Cortex of kidney (tissue), 1 donor: ENCODE measurements around the gene DPP6.
"Not testable (repeated sequence)": the region's sequence is repeated elsewhere in the genome, so short reads cannot be mapped to it uniquely, and the experiment has no call there.

Experiments
- DNase-seq: peaks from one replicate; lab custom pipeline; 2025; lab: John Stamatoyannopoulos, UW

DPP6 gene

DNA sequence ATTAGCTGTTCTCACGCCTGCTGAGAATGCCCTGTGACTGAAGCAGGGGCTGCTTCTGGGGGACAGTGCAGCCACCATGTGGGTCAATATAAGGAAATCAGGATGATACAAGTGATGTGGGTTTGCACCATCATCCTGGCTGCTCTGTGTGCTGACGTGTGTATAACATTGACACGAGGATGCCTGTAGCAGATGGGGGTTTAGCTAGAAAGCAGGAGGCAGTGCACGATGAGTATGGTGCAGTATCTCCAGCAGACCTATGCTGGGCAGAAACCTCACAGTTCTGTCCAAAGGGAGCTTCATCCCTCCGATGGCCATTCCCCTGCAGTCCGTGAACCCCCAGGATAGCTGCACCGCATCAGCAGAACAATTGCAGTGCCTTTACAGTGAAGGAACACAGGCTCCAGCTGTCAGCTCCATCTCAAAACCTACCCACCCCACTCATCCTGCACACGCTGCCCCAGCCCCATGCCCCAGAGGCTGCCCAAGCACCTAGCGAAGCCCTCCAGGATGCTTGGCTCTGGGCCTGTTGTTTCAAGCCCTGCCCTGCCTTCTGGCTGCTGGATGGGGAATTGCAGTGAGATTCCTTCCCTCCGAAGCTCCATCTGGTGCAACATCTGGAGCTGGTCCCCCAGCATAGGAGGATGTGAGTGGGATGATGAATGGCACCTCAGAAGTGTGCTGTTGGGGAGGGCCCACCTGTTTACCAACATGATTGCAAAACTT lies 96.8 kb downstream of the DPP6 start:
- DNase-seq: not testable (repeated sequence)

- DNase-seq: not testable (repeated sequence)
Measured at GRCh38 chr7:154150656-154151055, 98.5 kb downstream of the DPP6 start.

- not testable (repeated sequence) for DNase-seq
Measured at GRCh38 chr7:154151306-154151705, 99.1 kb downstream of the DPP6 start.

- not testable (repeated sequence) for DNase-seq
Measured at GRCh38 chr7:154155928-154156327, 103.7 kb downstream of the DPP6 start.

DNA sequence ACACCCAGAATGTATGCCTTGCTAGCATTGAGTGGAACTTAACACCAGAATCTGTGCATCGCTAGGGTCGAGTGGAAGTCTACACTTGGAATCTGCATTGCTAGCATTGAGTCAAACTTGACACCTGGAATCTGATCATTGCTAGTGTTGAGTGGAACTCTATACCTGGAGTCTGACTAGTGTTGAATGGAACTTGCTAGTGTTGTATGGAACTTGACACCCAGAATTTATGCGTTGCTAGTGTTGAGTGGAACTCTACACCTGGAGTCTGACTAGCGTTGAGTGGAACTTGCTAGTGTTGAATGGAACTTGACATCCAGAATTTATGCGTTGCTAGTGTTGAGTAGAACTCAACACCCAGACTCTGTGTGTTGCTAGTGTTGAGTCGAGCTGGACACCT lies 110.7 kb downstream of the DPP6 start:
- DNase-seq: not testable (repeated sequence)

GRCh38 chr7:154163642-154164041 lies 111.4 kb downstream of the DPP6 start:
- DNase-seq: not testable (repeated sequence)

DNA sequence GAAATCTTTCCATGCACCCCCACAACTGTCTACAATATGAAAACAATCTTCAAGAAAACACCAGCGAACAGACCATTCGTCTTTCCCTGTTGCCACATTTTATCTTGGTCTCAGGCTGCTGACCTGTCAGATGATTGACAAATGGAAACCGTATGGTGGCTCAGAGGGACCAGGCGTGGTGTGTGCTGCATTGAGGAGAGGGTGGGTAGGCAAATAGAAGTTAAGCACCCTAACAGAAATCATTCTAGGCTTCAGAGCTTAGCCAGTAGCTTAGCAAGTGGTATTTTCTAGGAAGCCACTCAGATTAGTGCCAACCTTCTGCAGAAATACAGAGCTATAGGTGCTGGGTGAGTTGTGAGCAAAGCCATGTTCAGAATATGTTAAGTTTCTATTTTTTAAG lies 114.9 kb downstream of the DPP6 start:
- no peak for DNase-seq

DNA sequence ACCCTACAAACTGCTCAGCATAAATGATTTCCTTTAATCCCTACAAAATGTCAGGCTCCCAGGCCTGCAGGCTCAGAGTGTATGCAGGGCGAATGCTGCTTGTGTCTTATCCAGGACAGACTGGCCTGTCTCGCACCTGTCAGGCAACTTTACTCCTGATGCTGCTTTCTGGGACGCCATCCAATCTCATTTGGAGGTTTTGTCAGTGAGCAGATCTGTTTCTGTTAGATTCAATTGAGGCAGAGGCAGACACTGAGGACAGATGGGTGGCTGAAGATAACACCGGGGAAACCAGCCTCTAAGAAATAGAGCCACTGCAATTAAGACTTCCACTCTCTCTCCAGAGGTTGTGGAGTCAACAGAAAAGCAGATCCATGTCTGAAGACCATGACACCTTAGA lies 115.6 kb downstream of the DPP6 start:
- DNase-seq: no peak

DNA sequence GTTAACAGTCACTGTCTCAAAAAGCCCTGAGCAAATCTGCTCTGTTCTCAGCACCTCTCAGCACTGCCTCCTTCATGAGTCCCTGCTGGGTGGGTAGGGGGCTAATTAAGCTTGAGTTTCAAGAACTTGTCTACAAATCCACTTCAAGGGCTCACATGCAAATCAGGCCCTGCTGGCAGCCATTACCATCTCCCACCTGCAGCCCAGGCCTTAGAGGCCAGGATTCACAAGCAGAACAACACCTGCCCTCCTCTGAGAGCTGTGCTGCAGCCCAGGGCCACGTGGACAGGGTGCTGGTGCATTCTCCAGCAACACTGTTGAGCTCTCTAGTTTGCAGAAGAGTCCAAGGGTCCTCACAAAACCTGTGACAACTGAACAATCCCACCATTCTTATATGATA lies 119.2 kb downstream of the DPP6 start:
- DNase-seq: no peak

- DNase-seq: no peak
Measured at GRCh38 chr7:154172236-154172635, 120.0 kb downstream of the DPP6 start.

GRCh38 chr7:154177584-154177983 lies 125.4 kb downstream of the DPP6 start:
- DNase-seq: no peak

DNA sequence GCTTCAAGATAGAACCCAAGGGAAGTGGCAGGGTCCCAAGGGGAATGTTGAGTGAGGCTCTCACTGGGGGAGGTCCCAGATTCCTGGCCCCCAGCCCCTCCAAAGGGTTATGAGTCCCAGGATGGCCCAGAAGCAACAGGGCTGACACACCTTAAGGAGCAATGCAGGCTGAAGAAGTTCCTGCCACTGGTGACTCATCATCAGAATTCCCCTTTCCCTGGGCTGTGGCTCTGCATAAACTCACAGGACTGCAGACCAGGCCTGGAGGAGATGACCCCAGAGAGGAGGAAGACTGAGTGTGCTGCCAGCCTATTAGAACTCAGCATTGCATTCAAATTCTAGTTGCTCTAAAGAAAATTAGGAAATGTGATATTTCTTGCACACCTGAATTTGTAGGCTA lies 126.7 kb downstream of the DPP6 start:
- DNase-seq: no peak

DNA sequence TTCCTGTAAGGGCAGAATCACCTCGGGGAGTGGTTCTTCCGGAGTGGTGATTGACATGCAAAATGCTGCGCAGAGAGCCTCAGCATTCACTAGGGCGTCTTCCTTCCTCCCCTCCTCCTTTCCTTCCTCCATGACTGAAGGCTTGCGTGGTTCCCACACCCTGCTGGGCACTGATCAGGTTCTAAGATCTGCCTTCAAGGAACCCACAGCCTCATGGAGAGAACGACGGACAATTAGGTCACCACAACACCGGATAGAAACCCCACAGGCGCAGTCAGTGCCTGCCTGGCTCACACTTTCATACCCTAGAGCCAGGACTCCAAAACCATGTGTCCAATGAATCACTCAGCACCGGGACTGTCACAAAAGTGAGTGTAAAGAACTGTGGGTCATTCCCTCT lies 131.3 kb downstream of the DPP6 start:
- DNase-seq: no peak

GRCh38 chr7:154183946-154184345 lies 131.7 kb downstream of the DPP6 start:
- no peak for DNase-seq

- DNase-seq: no peak
Measured at GRCh38 chr7:154186811-154187210, 134.6 kb downstream of the DPP6 start.

GRCh38 chr7:154188330-154188729 lies 136.1 kb downstream of the DPP6 start:
- no peak for DNase-seq

GRCh38 chr7:154195266-154195665 lies 143.1 kb downstream of the DPP6 start:
- no peak for DNase-seq

DNA sequence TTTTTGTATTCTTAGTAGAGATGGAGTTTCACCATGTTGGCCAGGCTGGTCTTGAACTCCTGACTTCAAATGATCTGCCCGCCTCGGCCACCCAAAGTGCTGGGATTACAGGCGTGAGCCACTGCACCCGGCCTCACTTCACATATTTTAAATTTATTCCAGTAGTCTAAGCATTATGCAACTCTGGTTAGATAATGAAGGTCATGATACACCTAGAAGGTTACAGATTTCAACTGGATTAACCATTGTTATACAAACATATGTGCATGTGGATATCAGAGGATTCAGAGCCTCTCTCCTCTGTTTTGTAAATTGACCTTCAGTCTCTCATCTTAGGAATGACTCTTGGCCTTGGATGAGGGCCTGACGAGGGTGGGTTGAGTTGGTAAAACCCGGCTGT lies 146.3 kb downstream of the DPP6 start:
- no peak for DNase-seq

DNA sequence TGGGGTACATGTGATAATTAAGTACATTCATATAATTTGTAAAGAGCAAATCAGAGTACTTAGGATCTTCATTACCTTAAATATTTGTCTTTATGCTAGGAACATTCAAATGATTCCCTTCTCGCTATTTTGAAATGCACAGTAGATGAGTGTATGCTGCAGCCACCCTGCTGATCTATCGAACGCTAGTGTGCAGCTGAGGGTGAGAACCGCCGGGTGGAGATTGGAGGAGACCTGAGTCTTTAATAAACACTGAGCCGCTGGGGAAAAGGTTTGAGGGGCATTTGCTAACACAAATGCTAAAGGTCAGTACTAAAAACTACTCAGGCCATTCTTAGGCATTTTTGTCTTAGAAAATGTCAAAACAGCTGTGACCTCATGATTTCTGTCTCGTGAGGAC lies 148.0 kb downstream of the DPP6 start:
- DNase-seq: no peak

GRCh38 chr7:154202002-154202401 lies 149.8 kb downstream of the DPP6 start:
- DNase-seq: no peak

GRCh38 chr7:154204046-154204445 lies 151.8 kb downstream of the DPP6 start:
- DNase-seq: no peak

DNA sequence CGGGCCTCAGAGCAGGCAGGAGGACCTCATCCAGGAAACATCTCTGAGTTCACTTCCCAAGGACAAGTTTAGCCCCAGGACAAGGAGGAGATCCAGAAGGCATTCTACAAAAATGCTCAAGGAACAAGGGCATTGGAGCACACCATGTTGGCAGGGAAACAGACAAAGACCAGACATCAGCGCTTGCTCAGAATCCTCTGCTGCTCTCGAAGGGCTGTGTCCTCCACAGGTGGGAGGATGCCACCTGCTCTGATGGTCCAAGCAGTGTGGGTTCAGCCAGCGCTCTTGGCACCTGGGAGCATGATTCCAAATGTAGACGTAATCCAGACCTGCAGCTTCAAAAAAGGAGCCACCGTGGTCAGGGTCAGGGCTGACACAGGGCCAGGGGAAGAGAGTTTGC lies 160.7 kb downstream of the DPP6 start:
- no peak for DNase-seq

DNA sequence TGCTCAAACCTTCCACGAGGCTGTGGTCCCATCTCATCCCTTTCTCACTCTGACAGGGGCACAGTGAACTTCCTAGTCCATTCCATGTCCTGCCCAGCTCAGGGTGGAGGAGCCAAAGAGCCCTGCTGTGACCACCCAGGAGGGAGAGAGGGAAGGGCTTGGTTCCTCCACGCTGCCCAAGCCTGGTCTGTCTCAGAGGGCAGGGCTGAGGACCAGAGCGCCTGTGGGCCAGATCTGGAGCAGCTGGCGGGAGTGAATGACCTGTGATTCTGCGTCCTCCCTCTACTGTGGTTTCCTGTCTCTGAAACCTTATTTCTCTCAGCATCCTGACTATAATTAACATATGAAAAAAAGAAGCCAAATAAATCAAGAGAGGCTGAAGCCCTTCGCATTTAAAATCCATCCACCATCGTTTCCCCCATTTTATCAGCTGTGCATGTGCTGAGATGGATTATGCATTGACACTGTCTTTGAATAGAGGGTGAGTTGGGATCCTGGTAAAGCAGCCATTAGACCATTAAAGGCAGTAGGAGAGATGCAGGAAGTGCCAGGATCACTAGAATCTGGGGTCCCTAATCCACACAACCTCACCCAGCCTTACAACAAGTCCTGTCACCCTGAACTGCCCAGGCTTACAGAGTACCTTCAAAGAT lies 165.6 kb downstream of the DPP6 start:
- no peak for DNase-seq

- DNase-seq: no peak
Measured at GRCh38 chr7:154231732-154232131, 179.5 kb downstream of the DPP6 start.
